ENCODE data around the gene CDH24. TPM values are rescaled to one million over a fixed set of nuclear protein-coding genes. Genes with fewer than 3 reads are reported as not detected.

CDH24 gene
- total and polyA plus RNA-seq, 9 of the 15 experiments (the other 6 are each of a cell fraction or from before 2014, with no cell fraction given) = 0.04 to 16.2 (median 4.9) TPM

DNA sequence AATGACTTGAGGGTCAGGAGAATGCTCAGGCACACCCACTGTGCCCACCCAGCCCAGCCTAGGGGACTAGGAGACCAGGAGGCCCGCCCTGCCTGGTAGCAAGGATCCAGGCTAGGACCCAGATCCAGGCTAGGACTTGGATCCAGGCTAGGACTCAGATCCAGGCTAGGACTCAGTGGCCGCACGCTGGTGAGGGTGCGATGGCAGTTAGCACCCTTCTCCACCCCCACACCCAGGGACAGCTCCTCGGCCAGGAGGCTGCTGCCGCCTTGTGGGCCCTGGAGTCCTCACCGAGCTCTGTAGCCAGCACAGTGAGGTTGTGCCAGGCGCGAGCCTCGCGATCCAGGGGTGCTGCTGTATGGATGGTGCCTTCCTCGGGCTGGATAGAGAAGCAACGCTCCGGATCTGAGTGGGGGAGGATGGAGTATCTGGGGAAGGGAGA, 5.1 kb downstream of the CDH24 start (continued):
- TF ChIP-seq ZNF3 (CRISPR knock-in tag; IDR thresholded peaks at IDR 0.05) (no peak), CTBP1 (IDR thresholded peaks at IDR 0.05; ENCODE audit: borderline replicate concordance) (no peak; the same call in 1 of the 2 replicates), SMC3 (conservative IDR thresholded peaks at IDR 0.05; ENCODE audit: insufficient read depth, low read depth, low read length) (peak; percentile 90), KHSRP (IDR thresholded peaks at IDR 0.05) (no peak), CHD4 (IDR thresholded peaks at IDR 0.05; ENCODE audit: insufficient read depth, insufficient replicate concordance, low read depth, low read length, poor library complexity, severe bottlenecking) (no peak), SRSF7 (optimal IDR thresholded peaks at IDR 0.05; ENCODE audit: low read depth, low read length) (no peak), SMAD2 (IDR thresholded peaks at IDR 0.05; ENCODE audit: low read depth, low read length) (no peak), RBBP5 (IDR thresholded peaks at IDR 0.05; ENCODE audit: borderline replicate concordance, insufficient read depth, low read length, poor library complexity, severe bottlenecking) (no peak), ZNF197 (CRISPR knock-in tag; IDR thresholded peaks at IDR 0.05; ENCODE audit: low read depth) (no peak), KDM2B (CRISPR knock-in tag; IDR thresholded peaks at IDR 0.05) (no peak), RB1 (IDR thresholded peaks at IDR 0.05; ENCODE audit: low read depth) (peak; percentile 60; the same call in 1 of the 2 replicates), GATAD2A (IDR thresholded peaks at IDR 0.05) (no peak), ZBTB7A (IDR thresholded peaks at IDR 0.05; ENCODE audit: borderline replicate concordance, control insufficient read depth, low read depth, low read length) (no peak), HMGN3 (IDR thresholded peaks at IDR 0.05; ENCODE audit: borderline replicate concordance, extremely low read depth, insufficient read length, low read depth, low read length) (no peak), NFIX (CRISPR knock-in tag; IDR thresholded peaks at IDR 0.05; ENCODE audit: low read depth) (no peak), ZNF121 (CRISPR knock-in tag; conservative IDR thresholded peaks at IDR 0.05) (no peak), EZH2 (IDR thresholded peaks at IDR 0.05; ENCODE audit: borderline replicate concordance, low read depth, low read length) (no peak), ZC3H11A (IDR thresholded peaks at IDR 0.05; ENCODE audit: low read depth, low read length) (no peak), PHTF2 (CRISPR knock-in tag; IDR thresholded peaks at IDR 0.05) (no peak), ARID2 (IDR thresholded peaks at IDR 0.05) (peak; percentile 61; the same call in 1 of the 2 replicates)
- TF ChIP-seq, protein P1, sequence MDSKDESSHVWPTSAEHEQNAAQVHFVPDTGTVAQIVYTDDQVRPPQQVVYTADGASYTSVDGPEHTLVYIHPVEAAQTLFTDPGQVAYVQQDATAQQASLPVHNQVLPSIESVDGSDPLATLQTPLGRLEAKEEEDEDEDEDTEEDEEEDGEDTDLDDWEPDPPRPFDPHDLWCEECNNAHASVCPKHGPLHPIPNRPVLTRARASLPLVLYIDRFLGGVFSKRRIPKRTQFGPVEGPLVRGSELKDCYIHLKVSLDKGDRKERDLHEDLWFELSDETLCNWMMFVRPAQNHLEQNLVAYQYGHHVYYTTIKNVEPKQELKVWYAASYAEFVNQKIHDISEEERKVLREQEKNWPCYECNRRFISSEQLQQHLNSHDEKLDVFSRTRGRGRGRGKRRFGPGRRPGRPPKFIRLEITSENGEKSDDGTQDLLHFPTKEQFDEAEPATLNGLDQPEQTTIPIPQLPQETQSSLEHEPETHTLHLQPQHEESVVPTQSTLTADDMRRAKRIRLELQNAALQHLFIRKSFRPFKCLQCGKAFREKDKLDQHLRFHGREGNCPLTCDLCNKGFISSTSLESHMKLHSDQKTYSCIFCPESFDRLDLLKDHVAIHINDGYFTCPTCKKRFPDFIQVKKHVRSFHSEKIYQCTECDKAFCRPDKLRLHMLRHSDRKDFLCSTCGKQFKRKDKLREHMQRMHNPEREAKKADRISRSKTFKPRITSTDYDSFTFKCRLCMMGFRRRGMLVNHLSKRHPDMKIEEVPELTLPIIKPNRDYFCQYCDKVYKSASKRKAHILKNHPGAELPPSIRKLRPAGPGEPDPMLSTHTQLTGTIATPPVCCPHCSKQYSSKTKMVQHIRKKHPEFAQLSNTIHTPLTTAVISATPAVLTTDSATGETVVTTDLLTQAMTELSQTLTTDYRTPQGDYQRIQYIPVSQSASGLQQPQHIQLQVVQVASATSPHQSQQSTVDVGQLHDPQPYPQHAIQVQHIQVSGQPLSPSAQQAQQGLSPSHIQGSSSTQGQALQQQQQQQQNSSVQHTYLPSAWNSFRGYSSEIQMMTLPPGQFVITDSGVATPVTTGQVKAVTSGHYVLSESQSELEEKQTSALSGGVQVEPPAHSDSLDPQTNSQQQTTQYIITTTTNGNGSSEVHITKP (IDR thresholded peaks at IDR 0.05; ENCODE audit: partially characterized antibody) = no peak
- TF ChIP-seq, protein P2, sequence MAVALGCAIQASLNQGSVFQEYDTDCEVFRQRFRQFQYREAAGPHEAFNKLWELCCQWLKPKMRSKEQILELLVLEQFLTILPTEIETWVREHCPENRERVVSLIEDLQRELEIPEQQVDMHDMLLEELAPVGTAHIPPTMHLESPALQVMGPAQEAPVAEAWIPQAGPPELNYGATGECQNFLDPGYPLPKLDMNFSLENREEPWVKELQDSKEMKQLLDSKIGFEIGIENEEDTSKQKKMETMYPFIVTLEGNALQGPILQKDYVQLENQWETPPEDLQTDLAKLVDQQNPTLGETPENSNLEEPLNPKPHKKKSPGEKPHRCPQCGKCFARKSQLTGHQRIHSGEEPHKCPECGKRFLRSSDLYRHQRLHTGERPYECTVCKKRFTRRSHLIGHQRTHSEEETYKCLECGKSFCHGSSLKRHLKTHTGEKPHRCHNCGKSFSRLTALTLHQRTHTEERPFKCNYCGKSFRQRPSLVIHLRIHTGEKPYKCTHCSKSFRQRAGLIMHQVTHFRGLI (CRISPR knock-in tag; IDR thresholded peaks at IDR 0.05) = no peak
- TF ChIP-seq, protein P3, sequence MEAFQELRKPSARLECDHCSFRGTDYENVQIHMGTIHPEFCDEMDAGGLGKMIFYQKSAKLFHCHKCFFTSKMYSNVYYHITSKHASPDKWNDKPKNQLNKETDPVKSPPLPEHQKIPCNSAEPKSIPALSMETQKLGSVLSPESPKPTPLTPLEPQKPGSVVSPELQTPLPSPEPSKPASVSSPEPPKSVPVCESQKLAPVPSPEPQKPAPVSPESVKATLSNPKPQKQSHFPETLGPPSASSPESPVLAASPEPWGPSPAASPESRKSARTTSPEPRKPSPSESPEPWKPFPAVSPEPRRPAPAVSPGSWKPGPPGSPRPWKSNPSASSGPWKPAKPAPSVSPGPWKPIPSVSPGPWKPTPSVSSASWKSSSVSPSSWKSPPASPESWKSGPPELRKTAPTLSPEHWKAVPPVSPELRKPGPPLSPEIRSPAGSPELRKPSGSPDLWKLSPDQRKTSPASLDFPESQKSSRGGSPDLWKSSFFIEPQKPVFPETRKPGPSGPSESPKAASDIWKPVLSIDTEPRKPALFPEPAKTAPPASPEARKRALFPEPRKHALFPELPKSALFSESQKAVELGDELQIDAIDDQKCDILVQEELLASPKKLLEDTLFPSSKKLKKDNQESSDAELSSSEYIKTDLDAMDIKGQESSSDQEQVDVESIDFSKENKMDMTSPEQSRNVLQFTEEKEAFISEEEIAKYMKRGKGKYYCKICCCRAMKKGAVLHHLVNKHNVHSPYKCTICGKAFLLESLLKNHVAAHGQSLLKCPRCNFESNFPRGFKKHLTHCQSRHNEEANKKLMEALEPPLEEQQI (IDR thresholded peaks at IDR 0.05) = no peak
